ENCODE results near the gene MBD1. TPM values are rescaled to one million over a fixed set of nuclear protein-coding genes. Genes with fewer than 3 reads are reported as not detected.
"Not testable (repeated sequence)": the region's sequence is repeated elsewhere in the genome, so short reads cannot be mapped to it uniquely, and the experiment has no call there.

Gene MBD1
- total RNA-seq, 1 donor from 2014 or later: 96.0 TPM

DNA sequence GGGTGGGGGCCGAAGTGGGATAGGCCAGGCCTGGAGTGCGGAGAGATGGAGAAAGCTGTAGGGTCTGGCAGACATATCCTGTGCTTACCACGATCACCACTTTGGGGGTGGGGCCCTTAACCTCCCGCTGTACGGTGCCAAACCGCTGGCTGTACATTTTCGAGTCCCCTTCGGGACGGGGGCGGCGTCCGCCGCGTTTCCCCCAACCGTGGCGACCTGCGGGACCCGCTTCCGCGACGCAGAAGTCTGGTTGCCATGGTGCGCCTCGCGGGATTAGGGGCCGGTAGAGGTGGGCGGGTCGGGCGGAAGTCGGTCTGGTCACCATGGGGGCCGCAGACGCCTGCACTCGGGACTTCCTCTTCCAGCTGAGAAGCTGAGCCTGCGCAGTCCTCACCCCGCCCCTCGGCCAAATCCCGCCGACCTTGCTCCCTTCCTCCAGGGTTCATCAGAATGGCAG, 15.0 kb downstream of the MBD1 start, which contains the start of gene CFAP53:
CFAP53 (minus strand) TSS at position 248 of the 457 bp plus-strand sequence; CDS start at position 157, 91 bp downstream.
- H3K27me3 Mint-ChIP-seq: peaks cover 9% of the 10 kb centered on the region

DNA sequence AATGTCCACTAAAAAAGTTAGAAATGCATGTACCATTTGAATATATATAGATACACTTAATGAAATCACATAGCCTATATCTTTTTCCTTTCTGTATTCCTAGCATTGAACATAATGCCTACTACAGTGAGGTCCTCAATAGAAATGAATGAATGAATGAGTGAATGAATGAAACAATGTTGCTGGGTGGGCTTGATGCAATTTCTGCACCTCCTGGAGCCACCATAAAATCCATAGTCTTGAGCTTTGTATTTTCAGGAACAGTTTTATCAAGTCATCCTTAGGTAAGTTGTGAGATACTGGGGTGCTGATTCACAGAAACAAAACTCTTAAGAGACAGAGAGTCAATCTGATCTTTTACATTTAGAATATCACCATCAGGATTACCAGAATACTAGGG, 18.3 kb downstream of the MBD1 start:
- Mint-ChIP-seq H3K27me3 (peaks cover 9% of the 10 kb centered on the region), H3K27ac (no peak overlapping the region), H3K9me3 (ENCODE audit: low read depth) (peaks cover 8% of the 10 kb centered on the region), H3K4me3 (ENCODE audit: low read depth) (no peak overlapping the region), H3K36me3 (ENCODE audit: insufficient read depth) (no peaks in the 10 kb centered on the region), H3K4me1 (ENCODE audit: low read depth) (peaks cover 2% of the 10 kb centered on the region)
- TF ChIP-seq, protein P1, sequence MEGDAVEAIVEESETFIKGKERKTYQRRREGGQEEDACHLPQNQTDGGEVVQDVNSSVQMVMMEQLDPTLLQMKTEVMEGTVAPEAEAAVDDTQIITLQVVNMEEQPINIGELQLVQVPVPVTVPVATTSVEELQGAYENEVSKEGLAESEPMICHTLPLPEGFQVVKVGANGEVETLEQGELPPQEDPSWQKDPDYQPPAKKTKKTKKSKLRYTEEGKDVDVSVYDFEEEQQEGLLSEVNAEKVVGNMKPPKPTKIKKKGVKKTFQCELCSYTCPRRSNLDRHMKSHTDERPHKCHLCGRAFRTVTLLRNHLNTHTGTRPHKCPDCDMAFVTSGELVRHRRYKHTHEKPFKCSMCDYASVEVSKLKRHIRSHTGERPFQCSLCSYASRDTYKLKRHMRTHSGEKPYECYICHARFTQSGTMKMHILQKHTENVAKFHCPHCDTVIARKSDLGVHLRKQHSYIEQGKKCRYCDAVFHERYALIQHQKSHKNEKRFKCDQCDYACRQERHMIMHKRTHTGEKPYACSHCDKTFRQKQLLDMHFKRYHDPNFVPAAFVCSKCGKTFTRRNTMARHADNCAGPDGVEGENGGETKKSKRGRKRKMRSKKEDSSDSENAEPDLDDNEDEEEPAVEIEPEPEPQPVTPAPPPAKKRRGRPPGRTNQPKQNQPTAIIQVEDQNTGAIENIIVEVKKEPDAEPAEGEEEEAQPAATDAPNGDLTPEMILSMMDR (IDR thresholded peaks at IDR 0.05; ENCODE audit: unreplicated experiment): no peak
- no peak for DNase-seq (ENCODE audit: low spot score, unreplicated experiment)

More for the DNA sequence above, 15.0 kb downstream of the MBD1 start, which contains the start of gene CFAP53:
- DNase-seq (ENCODE audit: low spot score, unreplicated experiment): peak; percentile 74
- Mint-ChIP-seq H3K27ac (peak within 1 kb of the TSS; percentile 21), H3K4me1 (ENCODE audit: low read depth) (peaks cover 3% of the 10 kb centered on the region), H3K4me3 (ENCODE audit: low read depth) (peak within 1 kb of the TSS; percentile 85), H3K9me3 (ENCODE audit: low read depth) (no peaks in the 10 kb centered on the region), H3K36me3 (ENCODE audit: insufficient read depth) (peaks cover 9% of the 10 kb centered on the region)
- TF ChIP-seq, protein P1 (IDR thresholded peaks at IDR 0.05; ENCODE audit: unreplicated experiment): no peak

DNA sequence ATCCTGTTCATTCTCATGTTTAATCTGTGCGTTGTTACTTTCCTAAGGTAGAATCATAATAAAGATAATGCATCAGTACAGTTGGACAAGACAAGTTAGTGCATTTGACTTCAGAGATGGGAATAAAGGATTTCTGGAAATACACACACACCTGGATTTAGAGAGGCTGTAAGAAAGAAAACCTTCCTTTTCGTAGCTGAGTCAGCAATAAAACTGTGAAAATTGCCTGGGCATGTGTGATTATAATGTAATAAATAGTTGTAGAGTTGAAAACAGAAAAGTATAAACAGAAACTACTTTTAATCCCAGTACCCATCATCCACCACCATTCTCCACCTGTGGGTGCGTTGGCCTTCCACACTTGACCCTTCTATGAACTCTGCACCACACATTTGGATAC, 30.4 kb downstream of the MBD1 start:
- Mint-ChIP-seq H3K9me3 (ENCODE audit: low read depth) (no peaks in the 10 kb centered on the region), H3K4me3 (ENCODE audit: low read depth) (no peak overlapping the region), H3K36me3 (ENCODE audit: insufficient read depth) (peaks cover 1% of the 10 kb centered on the region), H3K27ac (no peak overlapping the region), H3K4me1 (ENCODE audit: low read depth) (no peaks in the 10 kb centered on the region), H3K27me3 (no peaks in the 10 kb centered on the region)
- no peak for DNase-seq (ENCODE audit: low spot score, unreplicated experiment)
- TF ChIP-seq, protein P1 (IDR thresholded peaks at IDR 0.05; ENCODE audit: unreplicated experiment): no peak

DNA sequence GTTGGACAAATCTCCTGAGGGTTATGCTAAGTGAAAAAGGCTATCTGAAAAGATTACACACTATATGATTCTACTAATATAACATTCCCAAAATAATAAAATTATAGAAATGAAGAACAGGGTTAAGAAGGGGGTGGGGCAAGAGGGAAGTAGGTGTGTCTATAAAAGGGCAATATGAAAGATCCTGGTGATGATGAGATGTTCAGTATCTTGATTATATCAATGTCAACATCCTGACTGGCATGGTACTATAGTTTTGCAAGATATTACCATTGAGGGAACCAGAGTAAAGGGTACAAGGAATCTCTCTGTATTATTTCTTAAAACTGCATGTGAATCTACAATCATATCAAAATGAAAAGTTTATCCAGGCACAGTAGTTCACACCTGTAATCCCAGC, 31.7 kb downstream of the MBD1 start:
- Mint-ChIP-seq H3K27ac (no peak overlapping the region), H3K27me3 (no peaks in the 10 kb centered on the region), H3K4me1 (ENCODE audit: low read depth) (no peaks in the 10 kb centered on the region), H3K36me3 (ENCODE audit: insufficient read depth) (peaks cover 1% of the 10 kb centered on the region), H3K4me3 (ENCODE audit: low read depth) (no peak overlapping the region), H3K9me3 (ENCODE audit: low read depth) (no peaks in the 10 kb centered on the region)
- no peak for DNase-seq (ENCODE audit: low spot score, unreplicated experiment)
- TF ChIP-seq, protein P1 (IDR thresholded peaks at IDR 0.05; ENCODE audit: unreplicated experiment): no peak

DNA sequence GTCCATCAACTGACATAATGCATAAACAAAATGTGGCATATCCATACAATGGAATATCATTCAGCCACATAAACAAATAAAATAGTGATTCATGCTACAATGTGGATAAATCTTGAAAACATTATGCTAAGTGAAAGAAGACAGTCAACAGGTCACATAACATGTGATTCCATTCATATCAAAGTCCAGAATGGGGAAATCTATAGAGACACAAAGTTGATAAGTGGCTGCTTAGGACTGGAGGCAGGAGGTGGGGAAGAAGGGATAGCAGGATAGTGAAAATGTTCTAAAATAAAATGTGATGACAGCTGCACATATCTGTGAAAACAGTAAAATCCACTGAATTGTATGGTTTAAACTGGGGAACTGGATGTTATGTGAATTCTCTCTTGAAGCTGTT, 33.8 kb downstream of the MBD1 start:
- H3K27me3 Mint-ChIP-seq: no peaks in the 10 kb centered on the region
- DNase-seq (ENCODE audit: low spot score, unreplicated experiment): no peak
- no peak overlapping the region for H3K4me3 Mint-ChIP-seq (ENCODE audit: low read depth)
- H3K9me3 Mint-ChIP-seq (ENCODE audit: low read depth): peaks cover 10% of the 10 kb centered on the region
- TF ChIP-seq, protein P1 (IDR thresholded peaks at IDR 0.05; ENCODE audit: unreplicated experiment): no peak
- H3K36me3 Mint-ChIP-seq (ENCODE audit: insufficient read depth): peaks cover 9% of the 10 kb centered on the region
- no peak overlapping the region for H3K27ac Mint-ChIP-seq
- H3K4me1 Mint-ChIP-seq (ENCODE audit: low read depth): no peaks in the 10 kb centered on the region

DNA sequence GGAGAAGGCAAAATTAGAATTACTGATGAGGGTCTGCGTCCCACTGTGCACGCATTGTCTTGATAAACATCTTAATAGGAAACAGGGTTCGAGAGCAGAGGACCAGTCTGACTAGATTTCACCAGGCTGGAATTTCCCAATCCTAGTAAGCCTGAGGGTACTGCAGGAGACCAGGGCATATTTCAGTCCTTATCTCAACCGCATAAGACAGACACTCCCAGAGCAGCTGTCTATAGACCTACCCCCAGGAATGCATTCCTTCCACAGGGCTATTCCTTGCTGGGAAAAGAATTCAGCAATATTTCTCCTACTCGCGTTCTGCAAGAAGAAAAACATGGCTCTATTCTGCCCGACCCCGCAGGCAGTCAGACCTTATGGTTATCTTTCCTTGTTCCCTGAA, 39.6 kb downstream of the MBD1 start:
- peaks cover 27% of the 10 kb centered on the region for H3K9me3 Mint-ChIP-seq (ENCODE audit: low read depth)
- peaks cover 19% of the 10 kb centered on the region for H3K36me3 Mint-ChIP-seq (ENCODE audit: insufficient read depth)
- H3K27ac Mint-ChIP-seq; H3K4me3 Mint-ChIP-seq (ENCODE audit: low read depth); DNase-seq (ENCODE audit: low spot score, unreplicated experiment); H3K27me3 Mint-ChIP-seq; H3K4me1 Mint-ChIP-seq (ENCODE audit: low read depth): not testable (repeated sequence)
